ENCODE data around the gene FAM120B.

Gene FAM120B

GRCh38 chr6:170437719-170438401, 131.3 kb downstream of the FAM120B start:
- H3K4me3 ChIP-seq (ENCODE audit: low read length) = no peak overlapping the region
- no peak for DNase-seq (ENCODE audit: low read depth)
- no peak for TF ChIP-seq CTCF (IDR thresholded peaks at IDR 0.05; ENCODE audit: insufficient read depth, low read depth, low read length, missing control alignments)

- peak; percentile 100 for DNase-seq (ENCODE audit: low read depth)
- no peak for TF ChIP-seq CTCF (IDR thresholded peaks at IDR 0.05; ENCODE audit: insufficient read depth, low read depth, low read length, missing control alignments)
Observed at GRCh38 chr6:170438402-170438753, 131.8 kb downstream of the FAM120B start.

GRCh38 chr6:170438861-170439260, 132.3 kb downstream of the FAM120B start:
- TF ChIP-seq CTCF (IDR thresholded peaks at IDR 0.05; ENCODE audit: insufficient read depth, low read depth, low read length, missing control alignments) = no peak
- H3K4me3 ChIP-seq (ENCODE audit: low read length) = no peak overlapping the region
- no peak for DNase-seq (ENCODE audit: low read depth)

More at GRCh38 chr6:170438402-170438753, 131.8 kb downstream of the FAM120B start:
- H3K4me3 ChIP-seq (ENCODE audit: low read length) = no peak overlapping the region

- DNase-seq (ENCODE audit: low read depth) = no peak
- TF ChIP-seq CTCF (IDR thresholded peaks at IDR 0.05; ENCODE audit: insufficient read depth, low read depth, low read length, missing control alignments) = no peak
- no peak overlapping the region for H3K4me3 ChIP-seq (ENCODE audit: low read length)
Observed at GRCh38 chr6:170439366-170440361, 133.1 kb downstream of the FAM120B start.

- DNase-seq (ENCODE audit: low read depth) = no peak
- no peak for TF ChIP-seq CTCF (IDR thresholded peaks at IDR 0.05; ENCODE audit: insufficient read depth, low read depth, low read length, missing control alignments)
- no peak overlapping the region for H3K4me3 ChIP-seq (ENCODE audit: low read length)
Observed at GRCh38 chr6:170440437-170440836, 133.9 kb downstream of the FAM120B start.

- no peak overlapping the region for H3K4me3 ChIP-seq (ENCODE audit: low read length)
- TF ChIP-seq CTCF (IDR thresholded peaks at IDR 0.05; ENCODE audit: insufficient read depth, low read depth, low read length, missing control alignments) = no peak
- DNase-seq (ENCODE audit: low read depth) = no peak
Observed at GRCh38 chr6:170441316-170441715, 134.8 kb downstream of the FAM120B start.

Measured in epithelial cell of esophagus (primary cell).